ENCODE results near the gene FN1.

The FN1 gene

DNA sequence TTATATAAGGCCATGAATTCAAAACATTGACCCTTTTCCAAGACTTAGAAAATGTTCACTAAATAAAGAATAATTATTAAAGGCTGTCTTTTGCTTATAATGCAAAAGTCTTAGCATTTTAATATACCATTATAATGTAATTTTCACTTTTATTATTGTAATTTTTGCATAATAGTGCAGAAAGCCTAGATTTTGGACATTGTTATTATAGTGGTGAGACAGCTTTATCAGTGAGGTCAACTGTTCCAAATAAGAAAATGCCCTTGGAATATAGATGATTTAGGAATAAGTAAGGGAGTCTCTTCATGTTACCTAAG lies 67.4 kb downstream of the FN1 start:
- no peak for TF ChIP-seq TAF1 (IDR thresholded peaks at IDR 0.05; ENCODE audit: low read depth)
- no peak for TF ChIP-seq CREB1 (IDR thresholded peaks at IDR 0.05; ENCODE audit: low read depth)

DNA sequence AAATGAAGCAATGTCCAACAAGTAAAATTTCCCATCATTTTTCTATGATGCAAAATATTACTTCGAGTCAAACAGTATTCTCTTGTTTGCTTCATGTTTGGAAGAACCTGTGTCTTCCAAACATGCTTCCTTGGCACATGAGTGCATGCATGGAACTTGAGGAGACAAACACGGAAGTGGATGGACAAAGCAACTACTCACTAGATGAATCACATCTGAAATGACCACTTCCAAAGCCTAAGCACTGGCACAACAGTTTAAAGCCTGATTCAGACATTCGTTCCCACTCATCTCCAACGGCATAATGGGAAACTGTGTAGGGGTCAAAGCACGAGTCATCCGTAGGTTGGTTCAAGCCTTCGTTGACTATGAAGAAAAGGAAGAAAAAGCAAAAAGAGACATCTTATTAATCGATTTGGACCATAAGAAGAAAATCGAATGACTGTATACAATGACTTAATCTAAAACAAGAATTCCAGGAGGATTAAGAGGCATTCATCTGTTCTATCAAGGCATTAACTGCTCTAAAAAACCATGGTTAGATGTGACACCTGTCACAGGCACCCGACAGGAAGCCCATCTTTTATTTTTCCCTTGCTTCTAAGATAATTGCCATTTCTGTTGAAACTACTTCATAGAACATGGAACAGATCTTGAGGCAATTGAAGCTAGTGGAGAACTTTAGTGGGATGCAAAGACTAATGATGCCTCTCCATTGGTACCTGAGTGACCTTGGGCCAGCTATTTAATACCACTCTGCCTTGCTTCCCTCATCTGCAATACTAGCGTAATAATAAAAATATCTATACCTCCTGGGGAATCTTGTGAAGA lies 68.0 kb downstream of the FN1 start:
- TF ChIP-seq, protein P1, sequence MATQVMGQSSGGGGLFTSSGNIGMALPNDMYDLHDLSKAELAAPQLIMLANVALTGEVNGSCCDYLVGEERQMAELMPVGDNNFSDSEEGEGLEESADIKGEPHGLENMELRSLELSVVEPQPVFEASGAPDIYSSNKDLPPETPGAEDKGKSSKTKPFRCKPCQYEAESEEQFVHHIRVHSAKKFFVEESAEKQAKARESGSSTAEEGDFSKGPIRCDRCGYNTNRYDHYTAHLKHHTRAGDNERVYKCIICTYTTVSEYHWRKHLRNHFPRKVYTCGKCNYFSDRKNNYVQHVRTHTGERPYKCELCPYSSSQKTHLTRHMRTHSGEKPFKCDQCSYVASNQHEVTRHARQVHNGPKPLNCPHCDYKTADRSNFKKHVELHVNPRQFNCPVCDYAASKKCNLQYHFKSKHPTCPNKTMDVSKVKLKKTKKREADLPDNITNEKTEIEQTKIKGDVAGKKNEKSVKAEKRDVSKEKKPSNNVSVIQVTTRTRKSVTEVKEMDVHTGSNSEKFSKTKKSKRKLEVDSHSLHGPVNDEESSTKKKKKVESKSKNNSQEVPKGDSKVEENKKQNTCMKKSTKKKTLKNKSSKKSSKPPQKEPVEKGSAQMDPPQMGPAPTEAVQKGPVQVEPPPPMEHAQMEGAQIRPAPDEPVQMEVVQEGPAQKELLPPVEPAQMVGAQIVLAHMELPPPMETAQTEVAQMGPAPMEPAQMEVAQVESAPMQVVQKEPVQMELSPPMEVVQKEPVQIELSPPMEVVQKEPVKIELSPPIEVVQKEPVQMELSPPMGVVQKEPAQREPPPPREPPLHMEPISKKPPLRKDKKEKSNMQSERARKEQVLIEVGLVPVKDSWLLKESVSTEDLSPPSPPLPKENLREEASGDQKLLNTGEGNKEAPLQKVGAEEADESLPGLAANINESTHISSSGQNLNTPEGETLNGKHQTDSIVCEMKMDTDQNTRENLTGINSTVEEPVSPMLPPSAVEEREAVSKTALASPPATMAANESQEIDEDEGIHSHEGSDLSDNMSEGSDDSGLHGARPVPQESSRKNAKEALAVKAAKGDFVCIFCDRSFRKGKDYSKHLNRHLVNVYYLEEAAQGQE (IDR thresholded peaks at IDR 0.05; ENCODE audit: low read depth), result no peak
- no peak for TF ChIP-seq TAF1 (IDR thresholded peaks at IDR 0.05; ENCODE audit: low read depth)

DNA sequence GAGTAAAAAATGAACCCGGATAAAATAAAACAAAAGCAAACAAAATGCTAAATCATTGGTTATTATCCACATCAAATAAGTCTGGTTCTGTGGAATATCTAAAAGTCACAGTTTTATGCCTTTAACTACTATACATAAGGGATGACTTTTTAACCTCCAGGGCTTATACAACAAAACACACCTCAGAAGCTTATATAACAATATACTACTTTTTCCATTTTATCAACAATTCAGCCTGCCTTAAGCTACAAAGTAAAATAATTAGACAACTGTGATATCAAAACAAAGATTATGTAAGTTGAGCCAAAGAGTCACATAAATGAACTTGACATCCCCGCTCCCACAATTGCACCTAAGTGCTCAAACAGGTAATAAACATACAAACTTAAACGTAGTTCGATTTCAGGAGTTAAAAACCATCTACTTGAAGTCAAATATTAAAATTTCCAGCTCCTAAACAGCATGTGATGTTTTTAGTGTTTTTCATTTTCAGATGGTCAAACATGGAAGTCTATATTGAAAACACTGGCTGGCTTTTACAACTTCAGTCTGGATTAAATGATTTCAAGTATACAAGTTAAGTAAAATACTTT lies 69.3 kb downstream of the FN1 start:
- TF ChIP-seq TEAD4 (IDR thresholded peaks at IDR 0.05) (no peak), RAD21 (IDR thresholded peaks at IDR 0.05; ENCODE audit: low read depth) (no peak), ZBTB7A (IDR thresholded peaks at IDR 0.05; ENCODE audit: low read depth) (no peak), EP300 (IDR thresholded peaks at IDR 0.05; ENCODE audit: borderline replicate concordance) (no peak)
- TF ChIP-seq, protein P1 (IDR thresholded peaks at IDR 0.05; ENCODE audit: low read depth), result no peak

DNA sequence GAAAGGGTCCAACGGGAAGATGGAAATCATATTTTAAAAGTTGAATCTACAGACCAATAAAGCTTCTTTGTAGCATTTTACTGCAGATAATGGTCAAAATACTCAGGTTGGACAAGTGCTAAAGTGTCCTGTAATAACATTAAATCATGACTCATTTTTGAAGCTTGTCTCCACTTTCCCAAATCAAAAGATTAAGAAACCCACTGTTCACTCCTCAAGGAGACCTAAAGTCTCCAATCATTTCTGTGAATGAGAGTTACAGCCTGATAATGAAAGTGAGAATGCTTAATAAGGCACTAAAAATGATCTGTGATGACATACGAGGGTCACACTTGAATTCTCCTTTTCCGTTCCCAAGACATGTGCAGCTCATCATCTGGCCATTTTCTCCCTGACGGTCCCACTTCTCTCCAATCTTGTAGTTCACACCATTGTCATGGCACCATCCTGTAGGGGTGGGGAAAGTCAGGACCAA lies 70.6 kb downstream of the FN1 start:
- TF ChIP-seq TEAD4 (IDR thresholded peaks at IDR 0.05), result no peak
- no peak for TF ChIP-seq CEBPB (IDR thresholded peaks at IDR 0.05)
- no peak for TF ChIP-seq EGR1 (IDR thresholded peaks at IDR 0.05)

DNA sequence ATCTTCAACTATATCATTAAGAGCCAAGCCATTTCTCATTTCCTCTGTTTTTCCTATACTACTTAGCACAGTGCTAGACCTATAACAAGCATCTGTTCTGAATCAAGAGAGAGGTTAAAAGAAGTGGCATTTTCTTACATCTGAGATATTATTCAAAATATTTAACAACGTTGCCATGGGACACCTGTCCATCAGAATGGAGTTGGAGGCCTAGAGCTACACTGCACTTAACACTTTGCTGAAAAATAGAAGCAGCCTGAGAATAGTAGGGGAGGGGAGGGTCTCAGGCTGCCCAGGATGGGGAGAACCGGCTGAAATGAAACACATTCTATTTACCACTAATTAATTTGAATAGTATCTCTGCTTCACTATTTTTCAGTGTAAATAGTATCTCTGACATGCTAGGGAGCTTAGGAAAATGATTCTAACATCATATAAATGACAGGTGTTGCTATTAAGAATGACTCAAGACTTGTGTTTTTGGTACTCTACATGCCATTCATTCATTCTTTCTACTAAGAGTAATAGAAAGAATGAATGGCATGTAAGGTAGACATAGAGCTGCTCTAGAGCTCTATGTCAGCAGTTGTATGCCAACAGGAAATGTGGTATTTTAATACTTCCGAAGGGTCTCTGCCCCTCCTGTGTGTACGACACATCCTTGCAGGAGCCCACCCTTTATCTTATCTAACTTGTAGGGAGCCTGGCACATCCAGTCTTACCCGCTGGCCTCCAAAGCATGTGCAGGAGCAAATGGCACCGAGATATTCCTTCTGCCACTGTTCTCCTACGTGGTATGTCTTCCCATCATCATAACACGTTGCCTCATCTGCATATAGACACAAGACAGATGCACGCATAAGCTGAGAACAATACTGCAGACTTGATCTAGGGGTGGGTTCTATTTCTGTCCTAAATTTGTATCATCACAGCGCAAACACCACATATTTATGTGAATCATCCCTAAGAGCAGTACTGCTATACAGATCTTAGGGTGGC lies 71.4 kb downstream of the FN1 start:
- TF ChIP-seq EGR1 (IDR thresholded peaks at IDR 0.05) (no peak), NFIC (IDR thresholded peaks at IDR 0.05) (no peak), FOXM1 (IDR thresholded peaks at IDR 0.05; ENCODE audit: borderline replicate concordance, low read depth) (no peak)

DNA sequence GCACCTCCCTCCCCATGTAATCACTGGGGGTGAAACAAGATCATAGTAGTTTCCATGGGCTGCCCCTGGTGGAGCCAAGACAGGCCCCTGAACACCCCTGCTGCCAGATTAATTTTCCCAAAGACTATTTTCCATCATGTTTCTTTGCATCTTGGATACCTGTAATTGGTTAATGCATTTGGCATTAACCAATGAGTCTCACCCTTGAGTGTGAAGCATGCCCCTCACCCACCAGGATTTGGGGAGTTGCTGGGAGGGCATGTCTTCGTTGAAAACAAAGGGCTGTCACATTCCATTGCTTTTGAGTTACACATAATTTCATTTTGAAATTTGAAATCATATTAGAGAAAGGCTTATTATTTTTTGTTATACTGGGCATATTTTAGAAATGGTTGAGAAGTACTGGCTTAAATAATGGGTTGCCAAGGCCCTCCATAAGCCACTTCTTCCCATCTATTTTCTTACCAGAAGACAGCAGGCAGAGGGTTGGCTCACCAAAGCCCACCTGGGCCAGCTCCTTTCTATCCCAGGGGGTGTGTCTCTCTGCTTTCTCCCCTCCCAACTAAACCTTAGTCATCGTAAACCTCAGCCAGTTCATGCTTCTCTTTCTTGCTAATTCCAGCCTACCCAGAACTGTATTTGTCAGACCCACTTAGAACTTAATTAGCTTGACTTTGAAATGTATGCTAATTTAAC lies 72.3 kb downstream of the FN1 start:
- TF ChIP-seq RAD21 (IDR thresholded peaks at IDR 0.05; ENCODE audit: low read depth) (no peak), TAF1 (IDR thresholded peaks at IDR 0.05; ENCODE audit: low read depth) (no peak), YY1 (IDR thresholded peaks at IDR 0.05; ENCODE audit: low read depth) (no peak), EP300 (IDR thresholded peaks at IDR 0.05; ENCODE audit: borderline replicate concordance) (no peak), ZBTB7A (IDR thresholded peaks at IDR 0.05; ENCODE audit: low read depth) (no peak), TCF12 (IDR thresholded peaks at IDR 0.05; ENCODE audit: low read depth) (no peak), CREB1 (IDR thresholded peaks at IDR 0.05; ENCODE audit: low read depth) (no peak), CEBPB (IDR thresholded peaks at IDR 0.05) (no peak), FOXM1 (IDR thresholded peaks at IDR 0.05; ENCODE audit: borderline replicate concordance, low read depth) (no peak), TEAD4 (IDR thresholded peaks at IDR 0.05) (no peak), NFIC (IDR thresholded peaks at IDR 0.05) (no peak), EGR1 (IDR thresholded peaks at IDR 0.05) (no peak)
- TF ChIP-seq, protein P1 (IDR thresholded peaks at IDR 0.05; ENCODE audit: low read depth), result no peak
- TF ChIP-seq, protein P2, sequence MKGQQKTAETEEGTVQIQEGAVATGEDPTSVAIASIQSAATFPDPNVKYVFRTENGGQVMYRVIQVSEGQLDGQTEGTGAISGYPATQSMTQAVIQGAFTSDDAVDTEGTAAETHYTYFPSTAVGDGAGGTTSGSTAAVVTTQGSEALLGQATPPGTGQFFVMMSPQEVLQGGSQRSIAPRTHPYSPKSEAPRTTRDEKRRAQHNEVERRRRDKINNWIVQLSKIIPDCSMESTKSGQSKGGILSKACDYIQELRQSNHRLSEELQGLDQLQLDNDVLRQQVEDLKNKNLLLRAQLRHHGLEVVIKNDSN (IDR thresholded peaks at IDR 0.05), result no peak
- TF ChIP-seq, protein P3, sequence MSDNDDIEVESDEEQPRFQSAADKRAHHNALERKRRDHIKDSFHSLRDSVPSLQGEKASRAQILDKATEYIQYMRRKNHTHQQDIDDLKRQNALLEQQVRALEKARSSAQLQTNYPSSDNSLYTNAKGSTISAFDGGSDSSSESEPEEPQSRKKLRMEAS (IDR thresholded peaks at IDR 0.05), result no peak

Data from Ishikawa (cell line).